Hindlimb muscle (tissue), 1 donor: Measurements from ENCODE around the gene NDUFAF7. TPM values are rescaled to one million over a fixed set of nuclear protein-coding genes. Genes with fewer than 3 reads are reported as not detected.
"Not testable (repeated sequence)": the region's sequence is repeated elsewhere in the genome, so short reads cannot be mapped to it uniquely, and the experiment has no call there.

Source experiments
- DNase-seq: peaks from one replicate; pipeline ENCODE4 v3.0.0-alpha.2; 2013
- polyA plus RNA-seq: library from polyadenylated mRNA; unstranded; fragments of 120-200 nt; gene quantifications from one replicate; pipeline ENCODE4 v1.2.1, GENCODE V29; 2013; ENCODE audit not compliant: insufficient read length

NDUFAF7 gene
- polyA plus RNA-seq = 18.4 TPM

GRCh38 chr2:37231241-37232130 lies at the start of gene NDUFAF7, which contains the start of gene CEBPZ:
Gene NDUFAF7 (plus strand): TSS chr2:37231658. CDS start chr2:37231706, 48 bp downstream.
Gene CEBPZ (minus strand): TSS chr2:37231596. CDS start chr2:37231567, 29 bp downstream.
- DNase-seq = peak; percentile 95

- DNase-seq = no peak
Measured at GRCh38 chr2:37181726-37182684, 49.5 kb upstream of the NDUFAF7 start.

GRCh38 chr2:37188570-37188969 lies 42.9 kb upstream of the NDUFAF7 start, which contains the start of gene SULT6B1:
Gene SULT6B1 (minus strand): TSS chr2:37188670. CDS start chr2:37188640, 30 bp downstream.
- DNase-seq = no peak

GRCh38 chr2:37189452-37190153 lies 41.9 kb upstream of the NDUFAF7 start:
- DNase-seq = no peak

GRCh38 chr2:37190290-37190689 lies 41.2 kb upstream of the NDUFAF7 start:
- no peak for DNase-seq

GRCh38 chr2:37191253-37191652 lies 40.2 kb upstream of the NDUFAF7 start:
- DNase-seq = no peak

GRCh38 chr2:37191747-37192146 lies 39.7 kb upstream of the NDUFAF7 start:
- no peak for DNase-seq

- no peak for DNase-seq
Measured at GRCh38 chr2:37192551-37192950, 38.9 kb upstream of the NDUFAF7 start.

- not testable (repeated sequence) for DNase-seq
Measured at GRCh38 chr2:37195862-37196319, 35.6 kb upstream of the NDUFAF7 start.

- DNase-seq = peak; percentile 87
Measured at GRCh38 chr2:37196320-37197195, 34.9 kb upstream of the NDUFAF7 start, which contains the start of gene CEBPZOS. Gene CEBPZOS (plus strand): TSS chr2:37196496. CDS start chr2:37199705, 3,209 bp downstream.

- no peak for DNase-seq
Measured at GRCh38 chr2:37198681-37199065, 32.8 kb upstream of the NDUFAF7 start.

- DNase-seq = no peak
Measured at GRCh38 chr2:37201208-37201607, 30.2 kb upstream of the NDUFAF7 start.

- DNase-seq = no peak
Measured at GRCh38 chr2:37201766-37202165, 29.7 kb upstream of the NDUFAF7 start.

GRCh38 chr2:37203708-37204107 lies 27.8 kb upstream of the NDUFAF7 start:
- DNase-seq = no peak

GRCh38 chr2:37205071-37205661 lies 26.3 kb upstream of the NDUFAF7 start:
- not testable (repeated sequence) for DNase-seq

GRCh38 chr2:37205689-37206341 lies 25.6 kb upstream of the NDUFAF7 start:
- no peak for DNase-seq

- not testable (repeated sequence) for DNase-seq
Measured at GRCh38 chr2:37206760-37207159, 24.7 kb upstream of the NDUFAF7 start.

- no peak for DNase-seq
Measured at GRCh38 chr2:37211212-37211611, 20.2 kb upstream of the NDUFAF7 start.

- DNase-seq = no peak
Measured at GRCh38 chr2:37211939-37212338, 19.5 kb upstream of the NDUFAF7 start.

GRCh38 chr2:37215250-37215649 lies 16.2 kb upstream of the NDUFAF7 start:
- DNase-seq = no peak
